ENCODE results near the gene PEAK1. TPM values are rescaled to one million over a fixed set of nuclear protein-coding genes. Genes with fewer than 3 reads are reported as not detected.

PEAK1 gene
- total RNA-seq, 1 experiment from 2014 or later = 58.7 TPM

DNA sequence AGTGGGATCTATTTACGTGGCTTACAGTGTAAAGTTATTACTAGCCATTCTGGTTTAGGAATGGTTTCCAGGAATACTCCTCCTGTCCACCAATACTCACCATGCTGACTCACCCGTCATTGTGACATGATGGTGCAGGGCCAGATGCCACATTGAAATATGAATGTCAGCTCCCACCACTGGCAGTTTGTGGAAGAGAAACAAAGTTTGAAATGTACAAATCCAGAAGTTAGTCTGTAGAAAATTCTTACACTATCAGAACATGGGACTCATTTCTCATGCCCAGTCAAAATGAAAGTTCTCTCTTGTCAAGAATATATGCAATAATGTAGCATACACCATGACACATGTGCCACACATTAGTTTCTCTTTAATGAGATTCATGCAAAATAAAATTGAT is 334.6 kb downstream of the PEAK1 start:
- TF ChIP-seq POLR2AphosphoS5 (IDR thresholded peaks at IDR 0.05; ENCODE audit: low read depth, low read length) = no peak
- no peak overlapping the region for H3K27ac ChIP-seq (ENCODE audit: low read length)
- no peaks in the 10 kb centered on the region for H3K27me3 ChIP-seq (ENCODE audit: control insufficient read depth, insufficient read depth, low read length)
- no TSS peak for BruUV-seq (replicated peaks)
- H3K36me3 ChIP-seq (ENCODE audit: control insufficient read depth, insufficient read depth, low read length) = no peaks in the 10 kb centered on the region
- no peaks in the 10 kb centered on the region for H3K9me3 ChIP-seq (ENCODE audit: control insufficient read depth, insufficient read depth, low read depth, low read length)
- intact Hi-C loops (cut with micrococcal nuclease; ENCODE audit: unreplicated experiment) = no loop called here
- CTCF ChIA-PET = interaction anchor here (0.7 kb wide), 1 partner anchor 61 kb away, joined by 3 read pairs; no protein-coding TSS in a partner anchor
- in situ Hi-C loops (cut with HindIII; ENCODE audit: low pct_unique_long_range_greater_than_20kb, low sequenced_read_pairs) = no loop called here
- ATAC-seq = no peak
- DNase-seq (ENCODE audit: low read depth, low spot score) = no peak
- H3K4me1 ChIP-seq (ENCODE audit: control insufficient read depth, insufficient read depth, low read length) = no peaks in the 10 kb centered on the region
- no peak overlapping the region for H3K4me3 ChIP-seq (ENCODE audit: low read depth in 2 of 2, low read length in 2 of 2)
- POLR2A ChIA-PET = no interaction called here

DNA sequence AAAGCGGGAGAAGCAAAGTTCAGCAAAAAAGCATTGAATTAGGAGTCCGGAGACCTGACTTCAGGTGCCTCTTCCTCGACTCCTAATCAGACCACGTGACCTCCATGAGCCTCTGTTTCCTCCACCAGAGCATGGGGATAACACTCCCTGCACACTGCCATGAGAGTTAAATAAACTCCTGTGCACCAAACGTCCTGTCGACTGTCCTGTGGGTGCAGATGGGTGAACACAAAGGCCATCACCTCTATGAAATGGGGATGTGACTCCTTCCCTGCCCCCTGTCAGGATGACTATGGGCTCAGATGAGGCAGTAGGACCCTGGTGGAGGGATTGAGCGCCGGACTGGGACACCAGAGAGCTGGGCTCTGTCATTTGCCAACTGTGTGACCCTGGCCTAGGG is 335.5 kb downstream of the PEAK1 start:
- no TSS peak for BruUV-seq (replicated peaks)
- no peak for DNase-seq (ENCODE audit: low read depth, low spot score)
- TF ChIP-seq POLR2AphosphoS5 (IDR thresholded peaks at IDR 0.05; ENCODE audit: low read depth, low read length) = no peak
- TF ChIP-seq, protein P1, sequence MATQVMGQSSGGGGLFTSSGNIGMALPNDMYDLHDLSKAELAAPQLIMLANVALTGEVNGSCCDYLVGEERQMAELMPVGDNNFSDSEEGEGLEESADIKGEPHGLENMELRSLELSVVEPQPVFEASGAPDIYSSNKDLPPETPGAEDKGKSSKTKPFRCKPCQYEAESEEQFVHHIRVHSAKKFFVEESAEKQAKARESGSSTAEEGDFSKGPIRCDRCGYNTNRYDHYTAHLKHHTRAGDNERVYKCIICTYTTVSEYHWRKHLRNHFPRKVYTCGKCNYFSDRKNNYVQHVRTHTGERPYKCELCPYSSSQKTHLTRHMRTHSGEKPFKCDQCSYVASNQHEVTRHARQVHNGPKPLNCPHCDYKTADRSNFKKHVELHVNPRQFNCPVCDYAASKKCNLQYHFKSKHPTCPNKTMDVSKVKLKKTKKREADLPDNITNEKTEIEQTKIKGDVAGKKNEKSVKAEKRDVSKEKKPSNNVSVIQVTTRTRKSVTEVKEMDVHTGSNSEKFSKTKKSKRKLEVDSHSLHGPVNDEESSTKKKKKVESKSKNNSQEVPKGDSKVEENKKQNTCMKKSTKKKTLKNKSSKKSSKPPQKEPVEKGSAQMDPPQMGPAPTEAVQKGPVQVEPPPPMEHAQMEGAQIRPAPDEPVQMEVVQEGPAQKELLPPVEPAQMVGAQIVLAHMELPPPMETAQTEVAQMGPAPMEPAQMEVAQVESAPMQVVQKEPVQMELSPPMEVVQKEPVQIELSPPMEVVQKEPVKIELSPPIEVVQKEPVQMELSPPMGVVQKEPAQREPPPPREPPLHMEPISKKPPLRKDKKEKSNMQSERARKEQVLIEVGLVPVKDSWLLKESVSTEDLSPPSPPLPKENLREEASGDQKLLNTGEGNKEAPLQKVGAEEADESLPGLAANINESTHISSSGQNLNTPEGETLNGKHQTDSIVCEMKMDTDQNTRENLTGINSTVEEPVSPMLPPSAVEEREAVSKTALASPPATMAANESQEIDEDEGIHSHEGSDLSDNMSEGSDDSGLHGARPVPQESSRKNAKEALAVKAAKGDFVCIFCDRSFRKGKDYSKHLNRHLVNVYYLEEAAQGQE (IDR thresholded peaks at IDR 0.05; ENCODE audit: insufficient read depth in 1 of 2, low read depth in 2 of 2, low read length in 1 of 2) = no peak
- TF ChIP-seq TCF7L2 (IDR thresholded peaks at IDR 0.05; ENCODE audit: low read depth, low read length) = no peak
- no peak for TF ChIP-seq SIN3A (IDR thresholded peaks at IDR 0.05; ENCODE audit: borderline replicate concordance, insufficient read depth, low read depth, low read length)
- TF ChIP-seq, protein P2, sequence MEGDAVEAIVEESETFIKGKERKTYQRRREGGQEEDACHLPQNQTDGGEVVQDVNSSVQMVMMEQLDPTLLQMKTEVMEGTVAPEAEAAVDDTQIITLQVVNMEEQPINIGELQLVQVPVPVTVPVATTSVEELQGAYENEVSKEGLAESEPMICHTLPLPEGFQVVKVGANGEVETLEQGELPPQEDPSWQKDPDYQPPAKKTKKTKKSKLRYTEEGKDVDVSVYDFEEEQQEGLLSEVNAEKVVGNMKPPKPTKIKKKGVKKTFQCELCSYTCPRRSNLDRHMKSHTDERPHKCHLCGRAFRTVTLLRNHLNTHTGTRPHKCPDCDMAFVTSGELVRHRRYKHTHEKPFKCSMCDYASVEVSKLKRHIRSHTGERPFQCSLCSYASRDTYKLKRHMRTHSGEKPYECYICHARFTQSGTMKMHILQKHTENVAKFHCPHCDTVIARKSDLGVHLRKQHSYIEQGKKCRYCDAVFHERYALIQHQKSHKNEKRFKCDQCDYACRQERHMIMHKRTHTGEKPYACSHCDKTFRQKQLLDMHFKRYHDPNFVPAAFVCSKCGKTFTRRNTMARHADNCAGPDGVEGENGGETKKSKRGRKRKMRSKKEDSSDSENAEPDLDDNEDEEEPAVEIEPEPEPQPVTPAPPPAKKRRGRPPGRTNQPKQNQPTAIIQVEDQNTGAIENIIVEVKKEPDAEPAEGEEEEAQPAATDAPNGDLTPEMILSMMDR (IDR thresholded peaks at IDR 0.05) = no peak
- Histone ChIP-seq H3K9me3 (ENCODE audit: control insufficient read depth, insufficient read depth, low read depth, low read length) (no peaks in the 10 kb centered on the region), H3K36me3 (ENCODE audit: control insufficient read depth, insufficient read depth, low read length) (no peaks in the 10 kb centered on the region), H3K4me1 (ENCODE audit: control insufficient read depth, insufficient read depth, low read length) (no peaks in the 10 kb centered on the region), H3K27me3 (ENCODE audit: control insufficient read depth, insufficient read depth, low read length) (no peaks in the 10 kb centered on the region), H3K27ac (ENCODE audit: low read length) (no peak overlapping the region), H3K4me3 (ENCODE audit: low read depth in 2 of 2, low read length in 2 of 2) (no peak overlapping the region)
- intact Hi-C loops (cut with micrococcal nuclease; ENCODE audit: unreplicated experiment) = no loop called here
- POLR2A ChIA-PET = no interaction called here
- CTCF ChIA-PET = no interaction called here
- 0 out of 2 replicates have a peak, but pooled peaks have one; percentile 18 for ATAC-seq
- in situ Hi-C loops (cut with HindIII; ENCODE audit: low pct_unique_long_range_greater_than_20kb, low sequenced_read_pairs) = no loop called here

DNA sequence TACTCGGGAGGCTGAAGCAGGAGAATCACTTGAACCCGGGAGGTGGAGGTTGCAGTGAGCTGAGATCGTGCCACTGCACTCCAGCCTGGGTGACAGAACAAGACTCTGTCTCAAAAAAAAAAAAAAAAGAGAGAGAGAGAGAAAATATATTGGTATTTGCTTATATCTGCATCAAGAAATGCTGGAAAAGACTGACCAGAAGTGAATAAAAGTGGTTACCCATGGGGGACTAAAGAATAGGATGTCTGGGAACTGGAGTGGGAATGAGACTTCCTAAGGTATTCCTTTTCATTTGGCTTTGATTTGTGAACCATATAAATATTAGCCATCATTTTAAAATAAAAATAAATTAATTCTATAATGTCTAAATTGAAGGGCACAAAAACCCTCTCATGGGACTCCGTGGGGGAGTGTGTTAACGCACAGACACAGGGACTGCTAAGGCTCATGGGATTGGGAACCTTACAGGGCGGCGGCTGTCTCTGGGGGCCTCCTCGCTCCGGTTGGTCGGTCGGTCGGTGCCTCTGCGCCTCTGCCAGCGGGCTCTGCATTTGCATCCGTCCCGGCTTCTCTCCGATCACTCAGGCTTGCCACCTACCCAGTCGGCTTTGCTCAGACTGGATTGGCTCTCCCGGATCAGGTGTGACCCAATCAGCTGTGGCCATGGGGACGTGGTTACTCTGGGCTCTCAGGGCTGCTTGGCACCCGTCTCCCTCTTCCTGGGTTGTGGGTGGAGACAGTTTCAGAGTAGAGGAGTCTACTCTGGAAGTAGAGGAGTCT is 336.3 kb downstream of the PEAK1 start:
- DNase-seq (ENCODE audit: low read depth, low spot score) (no peak), ATAC-seq (no peak)
- Histone ChIP-seq H3K27me3 (ENCODE audit: control insufficient read depth, insufficient read depth, low read length) (no peaks in the 10 kb centered on the region), H3K4me3 (ENCODE audit: low read depth in 2 of 2, low read length in 2 of 2) (no peak overlapping the region; a peak in 1 of 4 replicates), H3K27ac (ENCODE audit: low read length) (no peak overlapping the region), H3K4me1 (ENCODE audit: control insufficient read depth, insufficient read depth, low read length) (no peaks in the 10 kb centered on the region), H3K36me3 (ENCODE audit: control insufficient read depth, insufficient read depth, low read length) (no peaks in the 10 kb centered on the region), H3K9me3 (ENCODE audit: control insufficient read depth, insufficient read depth, low read depth, low read length) (no peaks in the 10 kb centered on the region)
- ChIA-PET POLR2A (no interaction called here), CTCF (no interaction called here)
- TF ChIP-seq, protein P1 (IDR thresholded peaks at IDR 0.05; ENCODE audit: insufficient read depth in 1 of 2, low read depth in 2 of 2, low read length in 1 of 2) = no peak
- TF ChIP-seq POLR2AphosphoS5 (IDR thresholded peaks at IDR 0.05; ENCODE audit: low read depth, low read length) (no peak), TCF7L2 (IDR thresholded peaks at IDR 0.05; ENCODE audit: low read depth, low read length) (no peak), SIN3A (IDR thresholded peaks at IDR 0.05; ENCODE audit: borderline replicate concordance, insufficient read depth, low read depth, low read length) (no peak)
- TF ChIP-seq, protein P2 (IDR thresholded peaks at IDR 0.05) = no peak
- in situ Hi-C loops (cut with HindIII; ENCODE audit: low pct_unique_long_range_greater_than_20kb, low sequenced_read_pairs) (no loop called here), intact Hi-C loops (cut with micrococcal nuclease; ENCODE audit: unreplicated experiment) (no loop called here)
- BruUV-seq (replicated peaks) = no TSS peak
